Amniotic stem cell (primary cell): ENCODE measurements around the gene ULBP1.
A peak's percentile ranks its signal among the peaks of the same experiment; 100 is the strongest.
"Not testable (repeated sequence)": the region's sequence is repeated elsewhere in the genome, so short reads cannot be mapped to it uniquely, and the experiment has no call there.

Experiments used
- DNase-seq: peaks from one replicate; lab custom pipeline; 2025; lab: John Stamatoyannopoulos, UW

ULBP1 gene

DNA sequence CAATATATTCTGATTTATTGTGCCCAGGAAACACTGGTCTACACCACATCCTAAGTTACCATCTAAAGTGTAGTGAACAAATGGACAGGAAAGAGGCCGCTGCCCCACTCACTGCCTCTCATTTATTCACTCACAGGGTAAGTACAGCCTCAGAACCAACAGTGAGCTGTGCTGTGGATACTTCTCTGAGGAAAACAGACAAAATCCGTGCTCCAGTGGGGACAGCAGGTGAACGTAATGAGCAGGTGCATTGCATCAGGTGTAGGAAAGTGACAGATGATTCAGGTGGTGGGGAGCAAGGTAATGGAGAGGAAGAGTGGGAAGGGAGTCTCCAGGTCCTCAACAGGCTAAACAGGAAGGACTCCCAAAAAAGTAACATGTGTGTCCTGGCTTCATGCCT is 30.3 kb upstream of the ULBP1 start:
- DNase-seq, result no peak

GRCh38 chr6:149934249-149935156 is 29.2 kb upstream of the ULBP1 start:
- DNase-seq, result peak; percentile 47

GRCh38 chr6:149935246-149935645 is 28.5 kb upstream of the ULBP1 start:
- DNase-seq, result no peak

- DNase-seq, result no peak
Measured at GRCh38 chr6:149935668-149936067, 28.1 kb upstream of the ULBP1 start.

- no peak for DNase-seq
Measured at GRCh38 chr6:149936743-149937142, 27.0 kb upstream of the ULBP1 start.

DNA sequence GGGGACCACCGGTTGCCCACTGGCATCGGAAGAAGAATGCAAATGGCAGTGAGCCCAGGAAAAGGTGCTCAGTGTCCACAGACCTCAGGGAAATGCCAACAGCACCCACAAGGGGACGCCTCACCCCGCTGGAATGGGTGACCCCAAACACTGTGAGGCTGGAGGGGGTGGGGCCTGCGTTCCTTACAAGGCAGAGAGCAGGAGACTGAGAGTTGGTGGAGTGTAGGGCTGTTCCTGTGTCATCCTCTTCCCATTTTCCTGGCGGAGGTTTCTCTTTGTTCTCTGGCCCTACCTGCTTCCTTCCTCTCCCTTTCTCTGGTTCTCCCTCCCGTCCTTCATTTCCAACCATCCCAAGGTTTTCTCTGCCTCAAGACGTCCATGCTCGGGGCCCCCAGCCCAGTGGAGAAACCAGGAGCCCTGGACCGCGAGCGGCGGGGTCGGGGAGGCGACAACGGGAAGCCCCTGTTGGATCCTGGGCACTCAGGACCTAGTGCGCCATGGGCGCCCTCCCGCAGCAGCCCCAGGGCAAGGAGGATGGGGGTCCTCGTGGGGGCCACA is 25.7 kb upstream of the ULBP1 start:
- not testable (repeated sequence) for DNase-seq

DNA sequence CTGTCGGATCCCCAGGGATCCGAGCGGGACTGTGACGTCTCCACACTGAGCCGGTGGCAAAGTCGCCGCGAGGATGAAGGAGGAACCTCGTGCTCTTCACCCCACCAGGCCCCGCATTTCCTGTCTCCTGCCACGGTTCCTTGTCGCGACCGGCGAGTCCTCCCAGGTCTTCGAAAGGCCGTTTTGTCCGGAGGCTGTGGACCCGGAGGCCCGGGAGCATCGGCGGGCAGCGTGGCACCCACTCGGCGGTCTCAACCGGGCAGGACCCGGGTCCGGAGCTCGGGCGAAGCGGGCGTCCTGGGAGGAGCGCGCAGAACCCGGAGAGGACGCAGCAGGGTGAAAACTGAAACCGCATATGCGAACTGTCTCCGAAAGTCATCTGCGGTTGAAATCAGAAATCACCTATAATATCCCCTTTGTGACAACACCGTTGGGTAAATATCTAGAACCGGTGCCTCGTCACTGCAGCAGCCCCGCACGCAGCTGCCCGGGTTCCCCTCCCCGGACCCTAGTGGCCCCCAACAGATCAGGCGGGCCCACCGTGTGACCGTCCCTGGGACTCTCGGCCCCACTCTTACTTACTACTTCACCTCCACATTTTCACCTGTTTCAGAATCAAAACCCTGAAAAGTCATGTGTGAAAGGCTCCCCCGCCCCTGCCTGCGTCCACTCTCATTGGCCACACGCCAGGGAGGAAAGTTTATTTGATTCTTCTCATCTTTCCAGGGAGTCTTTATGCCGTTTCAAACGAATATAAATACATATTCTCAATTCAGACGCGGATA is 25.0 kb upstream of the ULBP1 start:
- no peak for DNase-seq

- DNase-seq, result no peak
Measured at GRCh38 chr6:149939356-149939648, 24.4 kb upstream of the ULBP1 start.

DNA sequence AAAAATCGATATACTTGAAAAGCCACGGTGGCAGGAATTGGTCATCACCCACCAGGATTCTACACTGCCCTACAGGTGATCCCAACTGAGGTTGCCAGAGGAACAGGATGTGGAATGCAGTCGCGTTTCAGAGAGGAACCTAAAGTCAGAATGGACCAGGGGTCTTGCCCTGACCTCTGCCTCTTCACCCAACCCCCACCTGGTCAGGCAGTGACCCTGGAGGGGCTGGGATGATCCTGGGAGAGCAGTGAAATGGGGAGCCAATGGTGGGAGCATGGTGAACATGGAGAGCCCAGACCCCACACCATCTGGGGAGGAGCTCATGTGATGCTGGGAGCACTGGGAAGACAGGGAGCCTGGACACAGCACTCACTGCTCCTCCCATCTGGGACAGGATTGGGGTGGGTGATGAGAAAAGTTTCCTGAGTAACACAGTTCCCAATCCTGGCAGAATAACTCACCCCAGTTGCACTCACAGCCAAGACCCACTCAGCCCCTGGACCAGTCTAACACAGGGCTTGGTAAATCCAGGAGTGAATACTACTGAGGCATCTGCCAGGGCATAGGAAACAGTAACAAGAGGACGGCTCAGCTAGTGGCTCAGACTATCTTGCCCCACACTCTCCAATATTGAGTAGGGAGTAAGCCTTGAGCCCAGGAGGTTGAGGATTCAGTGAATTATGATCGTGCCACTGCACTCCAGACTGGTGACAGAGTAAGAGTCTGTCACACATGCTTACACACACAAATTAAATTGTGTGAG is 23.7 kb upstream of the ULBP1 start:
- DNase-seq, result no peak

GRCh38 chr6:149940672-149940982 is 23.1 kb upstream of the ULBP1 start:
- no peak for DNase-seq

DNA sequence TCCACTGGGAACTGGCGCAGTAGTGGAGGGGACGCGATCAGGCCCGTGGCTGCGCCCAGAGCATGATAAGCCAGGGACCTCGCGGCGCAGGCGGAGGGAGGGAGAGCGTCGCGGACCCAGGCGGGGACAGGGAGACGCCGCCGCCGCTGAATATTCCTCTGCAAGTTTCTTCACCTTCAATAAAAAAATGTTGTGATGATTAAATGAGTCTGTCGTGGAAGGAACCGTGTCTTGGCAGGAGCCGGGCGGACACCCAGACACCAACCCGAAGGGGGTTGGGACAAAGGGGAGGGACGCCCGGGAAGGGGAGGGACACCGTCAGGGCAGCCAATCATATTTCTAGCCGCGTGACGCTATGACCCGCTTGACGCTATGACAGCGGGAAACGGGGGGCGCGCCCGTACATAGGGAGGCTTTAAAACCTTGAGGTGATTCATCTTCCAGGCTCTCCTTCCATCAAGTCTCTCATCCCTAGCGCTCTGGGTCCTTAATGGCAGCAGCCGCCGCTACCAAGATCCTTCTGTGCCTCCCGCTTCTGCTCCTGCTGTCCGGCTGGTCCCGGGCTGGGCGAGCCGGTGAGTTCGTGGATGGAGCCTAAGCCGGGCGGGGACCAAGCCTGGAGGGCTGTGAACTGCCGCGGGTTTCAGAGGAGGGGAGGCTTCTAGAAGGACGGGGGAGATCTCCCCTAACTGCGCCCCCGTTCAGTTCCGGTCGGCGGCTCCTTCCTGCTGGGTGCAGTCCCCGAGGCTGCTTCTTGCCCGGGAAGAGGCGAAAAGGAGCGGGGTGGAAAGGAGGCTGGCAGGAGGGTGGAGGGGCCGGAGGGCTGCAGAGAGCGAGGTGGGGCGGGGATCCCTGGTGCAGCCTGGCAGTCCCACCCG is 21.9 kb upstream of the ULBP1 start, which contains the start of gene ULBP2:
TSS of gene ULBP2 (plus strand) at position 432 of the 878 bp plus-strand sequence. CDS start at position 491, 59 bp downstream.
- peak; percentile 94 for DNase-seq

DNA sequence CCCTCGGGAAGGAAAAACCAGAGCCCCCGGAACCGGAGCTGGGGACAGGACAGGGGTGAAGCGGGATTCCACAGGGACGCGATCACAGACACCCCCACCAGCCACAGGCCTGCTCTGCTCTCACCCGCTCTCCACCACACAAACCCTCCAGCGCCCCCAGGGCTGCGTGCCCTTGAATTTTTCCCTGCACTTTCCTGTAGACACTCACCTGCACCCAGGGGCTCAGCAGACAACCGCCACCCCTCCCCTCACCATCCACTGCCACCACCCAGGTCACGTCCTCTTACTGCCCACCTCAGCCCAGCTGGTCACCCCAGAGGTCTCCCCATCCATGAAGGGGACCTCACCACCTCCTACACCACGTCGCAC is 21.3 kb upstream of the ULBP1 start:
- no peak for DNase-seq

DNA sequence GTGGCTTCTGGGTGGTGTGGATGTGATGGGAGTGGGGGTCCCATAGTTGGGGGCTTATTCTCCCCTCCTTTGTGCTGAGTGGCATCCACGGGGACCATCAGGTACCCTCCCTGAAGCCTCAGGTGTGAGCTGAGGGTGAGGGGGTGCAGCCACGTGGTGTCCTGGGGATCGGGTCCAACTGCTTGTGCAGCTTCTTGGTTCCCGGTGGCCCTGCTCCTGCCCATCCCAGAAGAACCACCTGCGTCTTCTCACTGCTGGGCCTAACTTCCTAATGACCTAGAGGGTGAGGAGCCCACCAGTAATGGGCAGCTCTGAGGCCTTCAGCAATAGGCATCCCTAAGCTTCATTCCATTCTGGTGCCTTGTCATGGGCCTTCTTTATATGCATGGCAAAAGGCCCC is 20.4 kb upstream of the ULBP1 start:
- not testable (repeated sequence) for DNase-seq

- not testable (repeated sequence) for DNase-seq
Measured at GRCh38 chr6:149945276-149945675, 18.5 kb upstream of the ULBP1 start.

- not testable (repeated sequence) for DNase-seq
Measured at GRCh38 chr6:149946631-149947030, 17.1 kb upstream of the ULBP1 start.

DNA sequence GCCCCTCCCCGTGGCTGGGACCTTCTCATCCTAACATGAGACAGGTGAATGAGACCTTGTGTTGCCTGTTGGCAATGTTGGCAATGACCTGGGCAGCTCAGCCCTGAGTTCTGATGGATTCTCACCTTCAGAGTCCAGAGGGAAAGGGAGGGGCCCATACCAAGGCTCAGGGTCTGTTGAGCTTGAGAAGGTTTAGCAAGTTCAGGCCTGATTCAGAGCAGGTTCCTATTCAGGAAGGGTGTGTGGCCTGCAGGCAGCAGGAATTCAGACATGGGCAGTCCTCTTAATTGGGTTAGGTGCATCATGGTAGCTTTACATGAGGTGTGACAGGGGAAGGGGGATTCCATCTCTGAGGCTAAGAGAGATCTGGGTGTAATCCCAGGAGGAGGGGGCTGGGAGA is 16.2 kb upstream of the ULBP1 start:
- DNase-seq, result not testable (repeated sequence)

DNA sequence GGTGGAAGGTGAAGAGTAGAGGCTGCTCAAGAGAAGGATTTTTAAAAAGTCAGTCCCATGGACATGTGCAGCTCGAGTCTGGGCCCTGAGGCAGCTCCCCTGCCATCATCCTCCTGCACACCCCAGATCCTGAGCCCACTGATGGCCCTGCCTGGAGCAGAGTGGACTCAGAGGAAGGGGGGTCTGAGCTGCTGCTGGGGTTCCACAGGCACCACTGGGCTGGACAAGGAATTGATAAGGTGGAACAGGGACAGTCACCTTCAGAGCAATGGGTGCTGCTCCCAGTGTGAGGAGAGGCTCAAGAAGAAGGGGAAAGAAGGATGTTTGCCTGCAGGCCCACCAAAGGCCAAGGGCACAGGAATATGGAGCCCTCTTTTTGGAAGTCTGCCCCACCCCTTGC is 15.7 kb upstream of the ULBP1 start:
- no peak for DNase-seq

DNA sequence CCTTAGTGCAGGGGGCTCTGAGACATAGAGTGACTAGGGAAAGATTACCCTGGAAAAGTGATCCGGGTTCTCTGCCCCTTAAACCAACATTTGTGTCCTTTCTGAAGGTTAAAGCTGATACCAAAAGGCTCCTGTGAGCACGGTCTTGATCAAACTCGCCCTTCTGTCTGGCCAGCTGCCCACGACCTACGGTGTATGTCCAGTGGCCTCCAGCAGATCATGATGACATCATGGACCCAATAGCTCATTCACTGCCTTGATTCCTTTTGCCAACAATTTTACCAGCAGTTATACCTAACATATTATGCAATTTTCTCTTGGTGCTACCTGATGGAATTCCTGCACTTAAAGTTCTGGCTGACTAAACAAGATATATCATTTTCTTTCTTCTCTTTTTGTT is 15.1 kb upstream of the ULBP1 start:
- no peak for DNase-seq

DNA sequence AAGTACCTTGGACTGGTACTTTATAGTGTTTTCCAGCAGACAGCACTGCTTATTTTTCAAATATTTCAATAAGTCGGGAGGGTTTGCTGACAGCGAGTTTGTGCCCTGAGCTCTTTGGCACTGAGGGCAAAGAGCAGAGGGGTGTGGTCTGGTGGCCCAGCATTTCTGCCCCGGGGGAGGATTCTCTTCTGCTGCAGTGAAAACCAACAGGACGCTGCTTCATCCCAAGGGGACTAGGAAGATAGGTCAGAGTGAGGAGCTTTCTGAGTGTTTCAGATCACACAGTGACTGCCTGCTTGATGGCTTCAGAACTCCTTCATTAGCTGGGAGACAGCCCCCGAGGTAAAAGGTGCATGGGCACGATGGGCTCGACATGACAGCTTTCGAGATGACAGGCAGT is 13.3 kb upstream of the ULBP1 start:
- no peak for DNase-seq

- no peak for DNase-seq
Measured at GRCh38 chr6:149951096-149951495, 12.6 kb upstream of the ULBP1 start.

DNA sequence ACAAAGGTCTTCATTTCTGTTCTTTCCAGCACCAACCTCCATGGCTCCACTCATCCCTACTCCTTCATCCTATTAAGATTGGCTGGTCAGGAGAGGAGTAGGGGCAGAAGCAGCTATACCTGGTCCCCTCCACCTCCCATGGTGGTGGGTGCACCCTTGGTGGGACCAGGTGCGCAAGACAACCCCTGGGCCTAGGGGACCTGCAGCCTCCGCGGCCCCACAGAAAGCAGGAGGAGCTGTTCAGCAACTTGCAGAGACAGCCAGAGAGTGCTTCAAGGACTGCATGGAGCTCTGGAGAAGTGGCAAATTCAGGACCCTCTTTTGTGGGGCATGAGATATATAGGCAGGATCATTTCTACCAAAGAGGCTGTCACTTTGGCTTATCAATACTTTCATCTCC is 12.1 kb upstream of the ULBP1 start:
- DNase-seq, result no peak
